ENCODE data around the gene ABHD16B. TPM values are rescaled to one million over a fixed set of nuclear protein-coding genes. Genes with fewer than 3 reads are reported as not detected.
A peak's percentile ranks its signal among the peaks of the same experiment; 100 is the strongest.

Gene ABHD16B
- total RNA-seq, 4 donors from 2014 or later: not detected

GRCh38 chr20:63884506-63885263 lies 23.4 kb downstream of the ABHD16B start:
- no peak overlapping the region for H3K4me3 ChIP-seq
- intact Hi-C loops (cut with DNase I): no loop called here
- no peaks in the 10 kb centered on the region for H3K27me3 ChIP-seq
- DNase-seq: no peak
- peaks cover 16 to 94% (median 39%) of the 10 kb centered on the region in 3 donors for H3K36me3 ChIP-seq
- H3K4me1 ChIP-seq: peaks cover 10 to 61% (median 15%) of the 10 kb centered on the region in 3 donors
- H3K9me3 ChIP-seq: no peaks in the 10 kb centered on the region
- peak overlapping the region in 2 of 4 donors; percentile 53 to 71 for H3K27ac ChIP-seq
- WGBS, 2 donors: 59 to 79% methylated on average over 6 to 15 of the region's 21 CpGs
- TF ChIP-seq CTCF (IDR thresholded peaks at IDR 0.05): no peak
- TF ChIP-seq POLR2A (IDR thresholded peaks at IDR 0.05): no peak

DNA sequence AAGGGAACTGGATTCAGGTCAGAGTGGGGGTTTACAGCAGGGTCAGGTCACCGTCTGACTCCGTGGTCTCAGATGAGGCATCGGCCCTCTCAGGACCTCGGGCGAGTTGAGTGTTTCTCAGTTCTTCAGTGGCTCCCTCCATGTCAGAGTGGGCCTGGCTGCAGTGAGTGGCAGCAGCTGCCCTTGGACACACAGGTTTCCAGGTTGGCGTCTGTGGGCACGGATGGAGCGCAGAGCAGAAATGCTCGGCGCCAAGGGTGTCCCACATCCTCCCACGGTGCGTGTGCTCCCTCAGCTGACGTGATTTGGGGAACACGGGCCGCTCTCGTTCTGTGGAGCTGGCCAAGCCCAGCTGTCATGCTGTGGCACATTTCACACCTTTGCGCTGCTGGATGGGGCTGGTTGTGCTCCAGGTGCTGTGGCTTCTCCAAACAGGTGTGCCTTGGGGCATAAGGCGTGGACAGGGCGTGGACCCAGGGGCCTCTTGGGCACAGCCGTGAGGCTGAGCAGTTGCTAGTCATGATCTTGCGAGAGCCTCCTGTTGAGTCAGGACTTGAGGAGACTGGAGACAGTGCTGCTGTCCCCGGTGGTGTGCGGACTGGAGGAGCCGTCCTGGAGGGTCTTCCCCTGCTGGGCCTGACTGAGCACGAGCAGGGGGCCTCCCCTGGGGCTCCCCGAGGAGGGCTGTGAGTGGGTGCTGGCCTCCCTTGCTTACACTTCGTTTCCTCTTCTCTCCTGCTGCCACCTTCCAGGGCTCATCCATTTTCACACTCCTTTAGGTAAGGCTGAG lies 24.2 kb downstream of the ABHD16B start:
- no peaks in the 10 kb centered on the region for H3K9me3 ChIP-seq
- DNase-seq: no peak
- H3K27me3 ChIP-seq: no peaks in the 10 kb centered on the region
- TF ChIP-seq POLR2A (IDR thresholded peaks at IDR 0.05) (no peak), CTCF (IDR thresholded peaks at IDR 0.05) (no peak)
- H3K27ac ChIP-seq: peak overlapping the region; percentile 44 to 71 (median 60)
- peaks cover 15 to 69% (median 17%) of the 10 kb centered on the region in 3 donors for H3K4me1 ChIP-seq
- intact Hi-C loops (cut with DNase I): no loop called here
- WGBS, 2 donors: 52% methylated on average over 10 of the region's 27 CpGs; no CpG with 5 or more reads in 1 of the 2 donors
- H3K36me3 ChIP-seq: peaks cover 16 to 99% (median 39%) of the 10 kb centered on the region in 3 donors
- H3K4me3 ChIP-seq: peak overlapping the region in 1 of 4 donors; percentile 2

- intact Hi-C loops (cut with DNase I): no loop called here
- Histone ChIP-seq H3K4me3 (peak overlapping the region in 1 of 4 donors; percentile 2), H3K9me3 (no peaks in the 10 kb centered on the region), H3K27ac (peak overlapping the region; percentile 44 to 71 (median 60)), H3K27me3 (no peaks in the 10 kb centered on the region), H3K4me1 (peaks cover 20 to 75% (median 23%) of the 10 kb centered on the region in 3 donors), H3K36me3 (peaks cover 22 to 99% (median 33%) of the 10 kb centered on the region in 3 donors)
- no peak for DNase-seq
- 90 to 93% methylated on average over 3 to 10 of the region's 14 CpGs for WGBS, 2 donors
- no peak for TF ChIP-seq CTCF (IDR thresholded peaks at IDR 0.05)
- TF ChIP-seq POLR2A (IDR thresholded peaks at IDR 0.05): no peak
Observed at GRCh38 chr20:63886054-63886419, 24.7 kb downstream of the ABHD16B start.

GRCh38 chr20:63886921-63887320 lies 25.6 kb downstream of the ABHD16B start:
- H3K36me3 ChIP-seq: peaks cover 28 to 99% (median 36%) of the 10 kb centered on the region in 3 donors
- 88 to 89% methylated on average over 10 to 11 of the region's 11 CpGs for WGBS, 2 donors
- no peak for DNase-seq

More at GRCh38 chr20:63886921-63887320, 25.6 kb downstream of the ABHD16B start:
- Histone ChIP-seq H3K4me1 (peaks cover 20 to 80% (median 24%) of the 10 kb centered on the region in 3 donors), H3K27me3 (no peaks in the 10 kb centered on the region), H3K4me3 (no peak overlapping the region), H3K27ac (peak overlapping the region in 1 of 4 donors; percentile 18), H3K9me3 (no peaks in the 10 kb centered on the region)
- TF ChIP-seq CTCF (IDR thresholded peaks at IDR 0.05): no peak
- TF ChIP-seq POLR2A (IDR thresholded peaks at IDR 0.05): no peak
- intact Hi-C loops (cut with DNase I): no loop called here
